Smooth muscle cell (in vitro differentiated cells): Measurements from ENCODE around the gene ZBTB49. TPM values are rescaled to one million over a fixed set of nuclear protein-coding genes. Genes with fewer than 3 reads are reported as not detected.

Source experiments
- DNase-seq: peaks from one replicate; lab custom pipeline; 2025; ENCODE audit not compliant: unreplicated experiment; lab: John Stamatoyannopoulos, UW
- H2AFZ ChIP-seq: fragments of 200-600 bp; sonication (generic); 2 replicates; pipeline ENCODE4 v1.6.0; 2016; ENCODE audit warnings: antibody characterized with exemption, low read depth, mild to moderate bottlenecking
- H3F3A ChIP-seq: fragments of 200-600 bp; sonication (generic); 2 replicates; pipeline ENCODE4 v1.6.0; 2017; ENCODE audit warnings: antibody characterized with exemption, low read depth
- H3K27ac ChIP-seq: fragments of 200-600 bp; sonication (generic); 2 replicates; pipeline ENCODE4 v1.5.1; 2016; ENCODE audit warnings: low read depth, mild to moderate bottlenecking
- H3K27me3 ChIP-seq: fragments of 200-600 bp; sonication (generic); 2 replicates; pipeline ENCODE4 v1.6.1; 2016; ENCODE audit warnings: low read depth, mild to moderate bottlenecking
- H3K36me3 ChIP-seq: fragments of 200-600 bp; sonication (generic); 2 replicates; pipeline ENCODE4 v1.5.1; 2016; ENCODE audit warnings: low read depth
- H3K4me1 ChIP-seq: fragments of 200-600 bp; sonication (generic); 2 replicates; pipeline ENCODE4 v1.5.1; 2016; ENCODE audit warnings: low read depth
- H3K4me2 ChIP-seq: fragments of 200-600 bp; sonication (generic); 2 replicates; pipeline ENCODE4 v1.6.0; 2016; ENCODE audit warnings: mild to moderate bottlenecking
- H3K4me3 ChIP-seq: fragments of 200-600 bp; sonication (generic); 2 replicates; pipeline ENCODE4 v1.5.1; 2016; ENCODE audit warnings: mild to moderate bottlenecking
- H3K79me2 ChIP-seq: fragments of 200-600 bp; sonication (generic); 2 replicates; pipeline ENCODE4 v1.6.0; 2016; ENCODE audit warnings: low read depth, mild to moderate bottlenecking
- H3K9ac ChIP-seq: fragments of 200-600 bp; sonication (generic); 2 replicates; pipeline ENCODE4 v1.6.0; 2016; ENCODE audit warnings: low read depth
- H3K9me3 ChIP-seq: fragments of 200-600 bp; sonication (generic); replicated peaks from 2 replicates; pipeline ENCODE4 v1.5.1; 2016; ENCODE audit warnings: low read depth
- H4K20me1 ChIP-seq: fragments of 200-600 bp; sonication (generic); 2 replicates; pipeline ENCODE4 v1.6.0; 2016; ENCODE audit warnings: low read depth
- CTCF ChIP-seq: fragments of 200-600 bp; sonication (generic); IDR thresholded peaks from 2 replicates; pipeline ENCODE4 v1.5.1; 2017; ENCODE audit warnings: borderline replicate concordance, mild to moderate bottlenecking, antibody characterized with exemption; ENCODE audit not compliant: insufficient read depth, poor library complexity, severe bottlenecking
- WGBS: methylation state at CpG from one replicate; pipeline ENCODE4 v1.1.7; 2016; ENCODE audit warnings: low lambda C conversion rate; 5-methylcytosine and 5-hydroxymethylcytosine counted together
- polyA plus RNA-seq: library from polyadenylated mRNA; unstranded; fragments of >200 nt; fragmentation: Nextera tagmentation; extraction: Ambion mirVana; gene quantifications from 2 replicates; pipeline ENCODE4 v1.2.1, GENCODE V29; 2016
- total RNA-seq: library from RNA; depleted of rRNA; stranded (reverse); fragments of >200 nt; gene quantifications from 2 replicates; pipeline ENCODE4 v1.2.3, GENCODE V29; 2014

ZBTB49 gene
- total and polyA plus RNA-seq, 2 experiments from 2014 or later, result 4.2 to 6.3 TPM

GRCh38 chr4:4339504-4340085, 49.5 kb downstream of the ZBTB49 start:
- Histone ChIP-seq H3F3A (no peaks in the 10 kb centered on the region), H3K4me2 (peak overlapping the region; percentile 62), H3K27me3 (no peaks in the 10 kb centered on the region), H3K79me2 (no peaks in the 10 kb centered on the region), H3K9me3 (no peaks in the 10 kb centered on the region), H3K4me3 (peak overlapping the region; percentile 3), H4K20me1 (no peaks in the 10 kb centered on the region), H3K4me1 (no peaks in the 10 kb centered on the region), H3K9ac (no peak overlapping the region), H2AFZ (no peak overlapping the region), H3K27ac (no peak overlapping the region), H3K36me3 (no peaks in the 10 kb centered on the region)
- DNase-seq, result no peak
- WGBS, result 25% methylated on average over 21 of the region's 21 CpGs
- TF ChIP-seq CTCF, result no peak

- TF ChIP-seq CTCF, result no peak
- whole genome bisulfite sequencing, result 90% methylated on average over 9 of the region's 9 CpGs
- no peak overlapping the region for H3K4me2 ChIP-seq
These were observed 52.0 kb downstream of the ZBTB49 start for GRCh38 chr4:4341861-4342650.

GRCh38 chr4:4343038-4343437, 53.0 kb downstream of the ZBTB49 start:
- TF ChIP-seq CTCF, result no peak
- no peaks in the 10 kb centered on the region for H3K4me1 ChIP-seq
- H3K79me2 ChIP-seq, result no peaks in the 10 kb centered on the region
- no peak overlapping the region for H3K4me3 ChIP-seq
- H2AFZ ChIP-seq, result no peak overlapping the region
- H4K20me1 ChIP-seq, result no peaks in the 10 kb centered on the region
- 65% methylated on average over 5 of the region's 5 CpGs for WGBS
- H3K9ac ChIP-seq, result no peak overlapping the region
- no peak overlapping the region for H3K27ac ChIP-seq
- DNase-seq, result no peak
- H3K27me3 ChIP-seq, result no peaks in the 10 kb centered on the region
- no peak overlapping the region for H3K4me2 ChIP-seq
- no peaks in the 10 kb centered on the region for H3F3A ChIP-seq
- H3K36me3 ChIP-seq, result no peaks in the 10 kb centered on the region
- no peaks in the 10 kb centered on the region for H3K9me3 ChIP-seq

More at GRCh38 chr4:4341861-4342650, 52.0 kb downstream of the ZBTB49 start:
- H3K9me3 ChIP-seq, result no peaks in the 10 kb centered on the region
- H3K27me3 ChIP-seq, result no peaks in the 10 kb centered on the region
- no peak overlapping the region for H3K4me3 ChIP-seq
- H3K79me2 ChIP-seq, result no peaks in the 10 kb centered on the region
- no peaks in the 10 kb centered on the region for H3K4me1 ChIP-seq
- no peaks in the 10 kb centered on the region for H3F3A ChIP-seq
- no peaks in the 10 kb centered on the region for H3K36me3 ChIP-seq
- no peak overlapping the region for H2AFZ ChIP-seq
- H3K9ac ChIP-seq, result no peak overlapping the region
- no peak overlapping the region for H3K27ac ChIP-seq
- no peaks in the 10 kb centered on the region for H4K20me1 ChIP-seq
- DNase-seq, result no peak
